GM19397 (cell line): Measurements from ENCODE around the gene SRSF5.

Source experiments
- ATAC-seq: cut with Tn5 transposase; IDR thresholded peaks from one replicate; pipeline ENCODE4 v1.9.1; 2021; ENCODE audit warnings: mild to moderate bottlenecking, moderate library complexity; ENCODE audit not compliant: unreplicated experiment

Gene SRSF5

GRCh38 chr14:69769623-69770022 lies 2.7 kb downstream of the SRSF5 start:
- ATAC-seq: no peak

GRCh38 chr14:69770559-69770958 lies 3.6 kb downstream of the SRSF5 start:
- ATAC-seq: no peak

- ATAC-seq: no peak
Observed at GRCh38 chr14:69771136-69771535, 4.2 kb downstream of the SRSF5 start.

- no peak for ATAC-seq
Observed at GRCh38 chr14:69772082-69773017, 5.4 kb downstream of the SRSF5 start.

- ATAC-seq: no peak
Observed at GRCh38 chr14:69773571-69774276, 6.8 kb downstream of the SRSF5 start.

- no peak for ATAC-seq
Observed at GRCh38 chr14:69775012-69775411, 8.1 kb downstream of the SRSF5 start.

- ATAC-seq: no peak
Observed at GRCh38 chr14:69776875-69777453, 10.0 kb downstream of the SRSF5 start.

- ATAC-seq: no peak
Observed at GRCh38 chr14:69779088-69779487, 12.1 kb downstream of the SRSF5 start.

GRCh38 chr14:69780092-69780491 lies 13.2 kb downstream of the SRSF5 start:
- ATAC-seq: no peak

- ATAC-seq: no peak
Observed at GRCh38 chr14:69780952-69781351, 14.0 kb downstream of the SRSF5 start.

- ATAC-seq: no peak
Observed at GRCh38 chr14:69784942-69785341, 18.0 kb downstream of the SRSF5 start.

- ATAC-seq: no peak
Observed at GRCh38 chr14:69786603-69787002, 19.7 kb downstream of the SRSF5 start.

- no peak for ATAC-seq
Observed at GRCh38 chr14:69789118-69789640, 22.2 kb downstream of the SRSF5 start.

- no peak for ATAC-seq
Observed at GRCh38 chr14:69792887-69793421, 26.0 kb downstream of the SRSF5 start.

GRCh38 chr14:69794791-69795190 lies 27.8 kb downstream of the SRSF5 start:
- no peak for ATAC-seq

- ATAC-seq: no peak
Observed at GRCh38 chr14:69795691-69796090, 28.7 kb downstream of the SRSF5 start.

- no peak for ATAC-seq
Observed at GRCh38 chr14:69796797-69797500, 30.0 kb downstream of the SRSF5 start, which contains the start of gene SLC10A1. TSS of gene SLC10A1 (minus strand) at chr14:69797241. CDS start at chr14:69797155, 86 bp downstream.

- ATAC-seq: no peak
Observed at GRCh38 chr14:69797573-69798338, 30.8 kb downstream of the SRSF5 start.

GRCh38 chr14:69798339-69798735 lies 31.4 kb downstream of the SRSF5 start:
- no peak for ATAC-seq

- ATAC-seq: no peak
Observed at GRCh38 chr14:69803753-69804152, 36.8 kb downstream of the SRSF5 start.
